PC-9 (cell line): Measurements from ENCODE around the gene PRRT1B. TPM values are rescaled to one million over a fixed set of nuclear protein-coding genes. Genes with fewer than 3 reads are reported as not detected.

ENCODE experiments used
- BruUV-seq: library from RNA; stranded (reverse); fragments of 400-500 nt; replicated peaks from 2 replicates; lab custom pipeline; 2021; lab: Mats Ljungman, UMichigan
- CTCF ChIA-PET: fragments of 300-600 bp; sonication (Branson Sonifier 250); formaldehyde crosslinking; loops from one replicate; lab custom pipeline; 2022; ENCODE audit warnings: antibody characterized with exemption; lab: Charles Lee
- POLR2A ChIA-PET: fragments of 300-600 bp; sonication (Branson Sonifier 250); formaldehyde crosslinking; loops from one replicate; lab custom pipeline; 2022; ENCODE audit warnings: antibody characterized with exemption; ENCODE audit not compliant: unreplicated experiment; lab: Charles Lee
- DNase-seq, 2 experiments: peaks; one replicate each; pipeline versions ENCODE4 v3.0.0 to v3.0.0-alpha.2; 2015 to 2022; ENCODE audit warnings: mixed read lengths in 1 of 2
- H2AFZ ChIP-seq: fragments of 200-600 bp; sonication (generic); 2 replicates; pipeline ENCODE4 v1.8.1; 2017; ENCODE audit warnings: antibody characterized with exemption
- H3F3A ChIP-seq: fragments of 200-600 bp; sonication (generic); 2 replicates; pipeline ENCODE4 v1.8.1; 2017; ENCODE audit warnings: antibody characterized with exemption, mild to moderate bottlenecking, low read depth; ENCODE audit not compliant: insufficient read depth
- H3K27ac ChIP-seq: fragments of 200-600 bp; sonication (generic); 2 replicates; pipeline ENCODE4 v1.6.1; 2016; ENCODE audit warnings: mixed run types
- H3K27me3 ChIP-seq: fragments of 200-600 bp; sonication (generic); 2 replicates; pipeline ENCODE4 v1.6.1; 2016; ENCODE audit warnings: low read depth, mixed run types; ENCODE audit not compliant: insufficient read depth
- H3K36me3 ChIP-seq: fragments of 200-600 bp; sonication (generic); 2 replicates; pipeline ENCODE4 v1.6.1; 2016; ENCODE audit warnings: low read depth, mixed run types
- H3K4me1 ChIP-seq: fragments of 200-600 bp; sonication (generic); replicated peaks from 2 replicates; pipeline ENCODE4 v1.6.1; 2016; ENCODE audit warnings: mixed run types; ENCODE audit not compliant: insufficient read depth
- H3K4me2 ChIP-seq: fragments of 200-600 bp; sonication (generic); 2 replicates; pipeline ENCODE4 v1.6.1; 2017; ENCODE audit warnings: mixed run types
- H3K4me3 ChIP-seq: fragments of 200-600 bp; sonication (generic); 2 replicates; pipeline ENCODE4 v1.6.1; 2016; ENCODE audit warnings: mixed run types
- H3K79me2 ChIP-seq: fragments of 200-600 bp; sonication (generic); 2 replicates; pipeline ENCODE4 v1.6.1; 2017; ENCODE audit warnings: low read depth, mixed run types
- H3K9me2 ChIP-seq: fragments of 200-600 bp; sonication (generic); 2 replicates; pipeline ENCODE4 v1.8.1; 2017; ENCODE audit warnings: mild to moderate bottlenecking; ENCODE audit not compliant: insufficient read depth
- H3K9me3 ChIP-seq: fragments of 200-600 bp; sonication (generic); 2 replicates; pipeline ENCODE4 v1.8.1; 2016; ENCODE audit warnings: low read depth; ENCODE audit not compliant: insufficient read depth
- H4K20me1 ChIP-seq: fragments of 200-600 bp; sonication (generic); 2 replicates; pipeline ENCODE4 v1.8.1; 2017; ENCODE audit not compliant: insufficient read depth
- EZH2 ChIP-seq: fragments of 200-600 bp; sonication (generic); IDR thresholded peaks from 2 replicates; pipeline ENCODE4 v1.8.0; 2017; ENCODE audit warnings: antibody characterized with exemption, low read depth
- intact Hi-C: fragments of 100-400 bp; cut with micrococcal nuclease; formaldehyde crosslinking; loops from one replicate; pipeline ENCODE4 v1.10.0; 2022; ENCODE audit not compliant: unreplicated experiment
- total RNA-seq: library from RNA; stranded (reverse); gene quantifications from 2 replicates; pipeline ENCODE4 v1.2.3, GENCODE V29; 2021
- TF ChIP-seq, protein P1 (sequence below): fragments of 200-600 bp; sonication (generic); conservative IDR thresholded peaks from 2 replicates; pipeline ENCODE4 v1.6.1; 2017; ENCODE audit warnings: mixed run types, antibody characterized with exemption, mild to moderate bottlenecking, moderate library complexity

Gene PRRT1B
- total RNA-seq, 1 experiment from 2014 or later: not detected

DNA sequence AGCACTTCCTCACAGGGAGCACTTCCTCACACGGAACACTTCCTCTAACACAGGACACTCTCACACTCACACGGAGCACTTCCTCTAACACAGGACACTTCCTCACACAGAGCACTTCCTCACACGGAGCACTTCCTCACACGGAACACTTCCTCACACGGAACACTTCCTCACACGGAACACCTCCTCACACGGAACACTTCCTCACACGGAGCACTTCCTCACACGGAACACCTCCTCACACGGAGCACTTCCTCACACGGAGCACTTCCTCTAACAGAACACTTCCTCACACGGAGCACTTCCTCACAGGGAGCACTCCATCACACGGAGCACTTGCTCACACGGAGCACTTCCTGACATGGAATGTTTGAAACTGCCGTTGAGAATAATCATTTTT, 29.2 kb upstream of the PRRT1B start:
- no TSS peak for BruUV-seq
- Histone ChIP-seq H3K27me3 (no peaks in the 10 kb centered on the region), H3K4me1 (no peaks in the 10 kb centered on the region), H3K36me3 (peaks cover 13% of the 10 kb centered on the region; the same call in 1 of the 2 replicates), H3F3A (no peaks in the 10 kb centered on the region), H3K9me3 (no peaks in the 10 kb centered on the region), H3K4me3 (no peak overlapping the region), H3K9me2 (no peaks in the 10 kb centered on the region), H3K27ac (no peak overlapping the region), H2AFZ (no peak overlapping the region), H4K20me1 (peaks cover 6% of the 10 kb centered on the region; the same call in 1 of the 2 replicates), H3K4me2 (no peak overlapping the region), H3K79me2 (no peaks in the 10 kb centered on the region)
- no peak for TF ChIP-seq EZH2
- TF ChIP-seq, protein P1, sequence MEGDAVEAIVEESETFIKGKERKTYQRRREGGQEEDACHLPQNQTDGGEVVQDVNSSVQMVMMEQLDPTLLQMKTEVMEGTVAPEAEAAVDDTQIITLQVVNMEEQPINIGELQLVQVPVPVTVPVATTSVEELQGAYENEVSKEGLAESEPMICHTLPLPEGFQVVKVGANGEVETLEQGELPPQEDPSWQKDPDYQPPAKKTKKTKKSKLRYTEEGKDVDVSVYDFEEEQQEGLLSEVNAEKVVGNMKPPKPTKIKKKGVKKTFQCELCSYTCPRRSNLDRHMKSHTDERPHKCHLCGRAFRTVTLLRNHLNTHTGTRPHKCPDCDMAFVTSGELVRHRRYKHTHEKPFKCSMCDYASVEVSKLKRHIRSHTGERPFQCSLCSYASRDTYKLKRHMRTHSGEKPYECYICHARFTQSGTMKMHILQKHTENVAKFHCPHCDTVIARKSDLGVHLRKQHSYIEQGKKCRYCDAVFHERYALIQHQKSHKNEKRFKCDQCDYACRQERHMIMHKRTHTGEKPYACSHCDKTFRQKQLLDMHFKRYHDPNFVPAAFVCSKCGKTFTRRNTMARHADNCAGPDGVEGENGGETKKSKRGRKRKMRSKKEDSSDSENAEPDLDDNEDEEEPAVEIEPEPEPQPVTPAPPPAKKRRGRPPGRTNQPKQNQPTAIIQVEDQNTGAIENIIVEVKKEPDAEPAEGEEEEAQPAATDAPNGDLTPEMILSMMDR: no peak
- CTCF ChIA-PET: no interaction called here
- POLR2A ChIA-PET: no interaction called here
- intact Hi-C loops: no loop called here
- no peak for DNase-seq

DNA sequence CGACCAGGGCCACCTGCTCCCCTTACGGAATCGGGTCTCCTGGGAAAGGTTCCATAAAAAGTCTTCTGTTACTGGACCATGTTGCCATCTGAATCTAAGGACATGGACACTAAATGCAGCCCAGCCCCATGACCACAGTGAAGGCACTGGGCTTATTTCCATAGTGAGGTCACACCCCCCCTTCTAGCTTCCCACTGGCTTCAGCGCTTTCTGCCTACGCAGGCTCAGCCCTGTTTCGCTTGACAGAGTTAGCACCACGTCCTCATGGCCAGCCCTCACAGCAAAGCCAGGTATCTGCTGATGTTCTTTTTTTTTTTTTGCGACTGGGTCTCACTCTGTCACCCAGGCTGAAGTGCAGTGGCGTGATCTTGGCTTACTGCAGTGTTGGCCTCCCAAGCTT, 28.4 kb upstream of the PRRT1B start:
- no peaks in the 10 kb centered on the region for H3K9me2 ChIP-seq
- ChIA-PET POLR2A (no interaction called here), CTCF (no interaction called here)
- no peak overlapping the region for H3K4me3 ChIP-seq
- no TSS peak for BruUV-seq
- H3K36me3 ChIP-seq: peaks cover 8% of the 10 kb centered on the region; the same call in 1 of the 2 replicates
- no peaks in the 10 kb centered on the region for H3K4me1 ChIP-seq
- intact Hi-C loops: no loop called here
- TF ChIP-seq, protein P1: no peak
- no peak for TF ChIP-seq EZH2
- H2AFZ ChIP-seq: no peak overlapping the region
- no peak for DNase-seq
- H3K27ac ChIP-seq: no peak overlapping the region
- H3K9me3 ChIP-seq: no peaks in the 10 kb centered on the region
- no peak overlapping the region for H3K4me2 ChIP-seq
- no peaks in the 10 kb centered on the region for H3K27me3 ChIP-seq
- no peaks in the 10 kb centered on the region for H3K79me2 ChIP-seq
- peaks cover 6% of the 10 kb centered on the region; the same call in 1 of the 2 replicates for H4K20me1 ChIP-seq
- H3F3A ChIP-seq: no peaks in the 10 kb centered on the region

DNA sequence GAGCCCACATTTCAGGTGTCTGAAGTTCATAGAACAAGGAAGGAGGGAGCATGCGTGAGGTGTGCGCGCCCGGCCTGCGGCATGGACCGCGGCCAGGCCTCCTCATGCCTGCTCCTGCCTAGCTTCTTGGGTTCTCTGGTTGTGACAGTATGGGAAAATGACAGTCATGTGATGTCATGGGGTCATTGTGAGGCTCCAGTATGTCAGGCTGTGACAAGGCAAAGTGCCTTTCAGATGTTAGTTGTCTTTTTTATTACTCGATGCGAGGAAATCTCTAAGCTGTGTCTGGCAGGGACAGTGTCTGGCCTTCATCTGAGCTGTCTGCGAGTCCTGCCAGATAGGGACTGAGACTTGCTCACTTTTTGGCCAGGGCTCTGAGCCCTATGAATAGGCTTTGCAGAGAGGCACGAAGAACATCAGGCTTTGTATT, 27.5 kb upstream of the PRRT1B start:
- Histone ChIP-seq H3K9me2 (no peaks in the 10 kb centered on the region), H4K20me1 (peaks cover 6% of the 10 kb centered on the region; the same call in 1 of the 2 replicates), H3K4me3 (no peak overlapping the region), H2AFZ (no peak overlapping the region), H3K79me2 (no peaks in the 10 kb centered on the region), H3K27ac (no peak overlapping the region), H3K36me3 (peaks cover 7% of the 10 kb centered on the region; the same call in 1 of the 2 replicates), H3K4me2 (no peak overlapping the region), H3K4me1 (no peaks in the 10 kb centered on the region), H3F3A (no peaks in the 10 kb centered on the region; the same call in 1 of the 2 replicates), H3K9me3 (no peaks in the 10 kb centered on the region), H3K27me3 (no peaks in the 10 kb centered on the region)
- POLR2A ChIA-PET: no interaction called here
- no peak for TF ChIP-seq EZH2
- TF ChIP-seq, protein P1: no peak
- CTCF ChIA-PET: no interaction called here
- no peak for DNase-seq
- intact Hi-C loops: no loop called here
- BruUV-seq: no TSS peak
